ENCODE measurements around the gene PCDHA3.

- TF ChIP-seq CTCF (conservative IDR thresholded peaks at IDR 0.05; ENCODE audit: low read length) (no peak), EZH2phosphoT487 (IDR thresholded peaks at IDR 0.05; ENCODE audit: borderline replicate concordance) (no peak)
Measured at GRCh38 chr5:140796718-140797095, 4.2 kb upstream of the PCDHA3 start.
